GM21390 (cell line): ENCODE measurements around the gene C4orf50.

ENCODE experiments used
- ATAC-seq: cut with Tn5 transposase; IDR thresholded peaks from one replicate; pipeline ENCODE4 v1.9.1; 2021; ENCODE audit not compliant: unreplicated experiment

C4orf50 gene

DNA sequence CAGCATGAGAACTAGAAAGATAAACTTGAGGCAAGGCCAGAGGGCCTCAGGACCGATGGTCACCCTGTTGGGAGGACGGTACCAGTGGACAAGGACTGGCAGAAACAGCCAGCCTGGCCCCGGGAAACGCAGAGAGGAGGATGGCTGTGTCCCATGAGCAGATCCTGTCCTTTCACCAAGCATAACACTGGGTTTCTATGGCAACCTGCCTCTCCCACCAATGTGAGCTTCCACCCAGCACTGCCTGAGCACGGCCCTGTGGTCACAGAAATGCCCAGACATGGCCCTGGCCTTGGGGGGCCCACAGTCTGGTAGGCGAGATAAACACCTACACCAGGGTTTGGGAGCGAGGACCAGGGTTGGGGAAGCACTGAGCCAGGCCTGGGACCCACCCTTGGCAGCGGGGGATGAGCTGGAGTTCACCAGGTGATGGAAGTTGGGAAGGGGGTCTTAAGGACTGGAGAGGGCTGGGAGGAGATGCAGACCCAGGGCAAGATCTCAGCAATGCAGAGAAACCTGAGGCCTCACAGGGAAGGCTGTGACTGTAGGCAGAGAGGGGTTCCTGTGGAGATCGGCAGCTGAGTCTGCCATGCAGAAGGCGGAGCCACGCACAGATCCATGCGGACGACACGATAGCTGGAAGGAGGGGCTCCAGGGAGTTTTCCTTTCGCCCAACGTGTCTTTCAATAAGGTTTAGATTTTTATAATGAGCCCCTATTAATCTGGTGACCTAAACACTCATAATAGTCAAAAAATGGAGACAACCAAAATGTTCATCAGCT is 92.6 kb downstream of the C4orf50 start:
- no peak for ATAC-seq

GRCh38 chr4:5924461-5925125 is 93.6 kb downstream of the C4orf50 start:
- no peak for ATAC-seq

DNA sequence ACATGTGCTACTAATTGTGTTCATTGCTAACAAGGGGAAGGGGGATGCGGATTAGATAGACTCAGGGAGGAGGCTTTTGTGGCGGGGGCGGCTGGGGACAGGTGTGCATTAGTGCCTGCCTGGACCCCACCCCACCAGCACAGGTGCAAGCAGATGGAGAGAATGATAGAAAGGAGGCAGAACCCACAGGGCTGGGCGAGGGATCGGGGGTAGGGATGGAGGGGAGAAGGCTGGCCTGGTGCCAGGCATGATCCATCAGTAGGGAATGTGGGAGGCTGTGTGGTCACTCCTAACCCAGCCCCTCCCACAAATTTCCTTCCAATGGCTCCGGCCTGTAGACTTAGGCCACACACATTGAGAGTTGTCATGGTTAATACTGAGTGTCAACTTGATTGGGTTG is 94.9 kb downstream of the C4orf50 start:
- no peak for ATAC-seq

GRCh38 chr4:5922556-5922955 is 95.7 kb downstream of the C4orf50 start:
- no peak for ATAC-seq

DNA sequence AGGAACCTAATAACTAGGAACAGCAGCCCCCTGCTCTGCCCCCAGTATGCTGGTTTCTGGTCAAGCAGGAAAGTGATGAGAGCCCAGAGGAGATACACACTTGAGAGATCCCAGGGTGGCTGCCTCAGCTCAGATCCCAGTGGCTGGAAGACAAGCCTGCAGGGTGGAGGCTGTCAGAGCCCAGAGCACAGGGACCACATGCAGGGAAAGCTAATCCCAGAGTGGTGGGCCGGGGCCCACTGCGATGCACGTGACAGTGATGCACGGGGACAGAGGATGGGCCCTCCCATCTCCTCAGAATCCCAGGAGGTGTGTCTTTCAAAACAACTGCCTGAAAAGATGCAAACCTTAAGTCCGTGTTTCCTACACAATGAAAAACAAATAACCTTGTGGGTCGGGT is 96.2 kb downstream of the C4orf50 start:
- no peak for ATAC-seq

- ATAC-seq = no peak
Observed at GRCh38 chr4:5921101-5921980, 96.9 kb downstream of the C4orf50 start.

GRCh38 chr4:5919571-5919970 is 98.7 kb downstream of the C4orf50 start:
- ATAC-seq = no peak

GRCh38 chr4:5919044-5919443 is 99.2 kb downstream of the C4orf50 start:
- no peak for ATAC-seq

DNA sequence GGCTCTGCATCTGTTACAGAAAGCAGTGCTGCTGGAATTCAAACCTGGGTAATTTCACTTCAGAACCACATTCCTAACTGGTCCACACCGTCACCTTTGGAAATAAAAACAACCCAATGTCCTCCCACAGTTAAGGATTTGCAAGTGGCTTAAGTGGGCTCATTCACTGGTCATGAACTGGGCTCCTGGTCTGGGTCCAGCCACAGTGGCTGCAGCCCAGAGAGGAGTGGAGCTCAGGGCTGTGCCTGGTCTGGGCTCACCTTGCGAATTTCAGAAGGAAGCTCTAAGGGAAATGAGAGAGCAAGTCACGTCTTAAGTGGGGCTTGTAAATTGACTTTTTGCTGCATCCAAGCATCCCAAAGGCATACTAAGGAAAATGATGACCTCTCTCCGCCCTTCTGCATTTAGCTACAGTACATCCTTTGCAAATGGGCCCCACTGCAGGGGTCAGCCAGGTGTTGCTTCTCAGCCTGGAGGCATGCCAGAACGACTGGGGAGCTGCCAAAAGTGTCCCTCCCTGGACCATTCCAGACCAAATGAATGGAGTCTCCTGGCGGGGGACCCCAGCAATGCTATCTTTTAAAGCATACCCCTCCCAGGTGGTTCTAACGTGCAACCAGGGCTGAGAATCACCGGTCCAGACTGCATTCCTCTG is 99.8 kb downstream of the C4orf50 start:
- no peak for ATAC-seq

GRCh38 chr4:5917672-5918071 is 100.6 kb downstream of the C4orf50 start:
- no peak for ATAC-seq

DNA sequence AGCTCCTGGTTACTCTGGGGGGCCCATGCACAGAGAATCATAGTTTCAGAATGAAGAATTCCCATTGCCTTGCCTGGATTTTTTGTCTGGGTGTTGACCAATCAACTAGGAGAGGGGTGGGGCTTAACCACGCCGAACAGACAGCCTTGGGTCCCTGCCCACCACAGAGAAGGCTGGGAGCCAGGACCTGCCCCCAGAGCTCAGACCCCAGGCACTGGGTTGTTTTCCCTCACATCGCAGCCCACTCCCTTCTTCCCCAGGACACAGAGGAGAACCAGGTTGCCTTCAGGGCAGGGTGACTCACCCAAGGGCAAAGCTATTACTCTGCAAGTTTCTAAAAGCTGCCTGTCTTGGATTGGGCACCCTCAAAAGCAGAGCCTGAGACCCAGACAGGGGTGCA is 102.0 kb downstream of the C4orf50 start:
- no peak for ATAC-seq

- no peak for ATAC-seq
Observed at GRCh38 chr4:5913454-5913853, 104.8 kb downstream of the C4orf50 start.

DNA sequence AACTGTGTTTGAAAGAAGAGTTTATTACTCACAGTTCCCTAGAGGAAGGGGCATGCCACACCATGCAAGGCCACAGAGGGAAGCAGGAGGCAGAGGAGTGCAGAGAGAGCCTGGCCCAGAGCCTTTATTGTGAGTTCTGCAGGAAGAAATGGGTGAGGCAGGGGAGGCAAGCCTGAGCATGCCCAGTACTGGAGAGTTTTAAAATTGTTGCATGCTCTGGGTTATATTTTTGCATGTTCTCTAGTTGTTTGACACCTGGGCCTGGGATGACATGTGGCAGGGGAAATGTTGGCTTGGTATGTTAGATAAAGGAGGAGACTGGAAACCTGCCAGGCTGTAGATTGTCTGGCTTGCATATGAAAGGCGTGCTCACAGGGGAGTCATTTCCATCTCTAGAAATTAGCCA is 105.6 kb downstream of the C4orf50 start:
- no peak for ATAC-seq

DNA sequence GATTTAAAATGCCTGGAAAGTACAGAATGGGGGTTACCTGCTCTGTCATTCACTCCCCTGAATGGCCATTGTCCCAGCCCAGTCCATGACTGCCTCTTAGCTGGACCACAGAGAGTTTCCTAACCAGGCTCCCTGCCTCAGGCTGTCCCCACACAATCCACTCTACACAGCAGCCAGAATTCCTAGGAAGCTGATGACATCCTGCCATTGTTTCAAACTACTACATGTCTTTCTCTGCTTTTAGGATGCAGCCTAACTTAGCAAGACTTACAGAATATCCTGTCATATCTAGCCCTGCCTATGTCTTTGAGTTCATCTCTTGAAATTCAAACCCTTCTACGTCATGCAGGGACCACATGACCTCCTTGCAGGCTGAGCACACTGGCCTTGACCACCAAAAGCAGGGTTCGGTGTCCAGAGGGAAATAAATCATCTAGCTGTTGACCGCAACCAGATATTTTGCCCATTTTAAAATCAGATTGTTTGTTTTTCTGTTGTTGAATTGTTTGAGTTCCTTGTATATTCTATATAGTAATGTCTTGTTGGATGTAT is 109.3 kb downstream of the C4orf50 start:
- ATAC-seq = no peak

GRCh38 chr4:5906191-5906590 is 112.0 kb downstream of the C4orf50 start:
- ATAC-seq = no peak

GRCh38 chr4:5905714-5906113 is 112.5 kb downstream of the C4orf50 start:
- ATAC-seq = no peak

DNA sequence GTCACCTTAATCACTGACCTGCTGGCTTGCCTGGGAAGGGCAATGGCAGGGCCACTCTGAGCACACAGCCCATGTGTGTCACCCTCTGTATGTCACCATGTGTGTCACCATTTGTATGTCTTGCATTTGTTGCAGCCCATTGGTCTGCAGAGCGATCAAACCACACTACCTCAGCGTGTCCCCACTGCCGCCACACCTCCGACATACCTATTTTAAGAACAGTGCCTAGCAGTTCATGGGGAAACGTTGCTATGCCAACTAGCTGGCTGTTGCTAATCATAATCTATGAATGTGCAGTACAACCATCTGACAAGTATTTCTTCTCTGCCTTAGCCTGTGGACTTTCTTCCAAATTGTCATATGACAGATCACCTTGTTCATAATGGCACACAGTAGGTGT is 117.4 kb downstream of the C4orf50 start:
- ATAC-seq = no peak

GRCh38 chr4:5899881-5900280 is 118.3 kb downstream of the C4orf50 start:
- ATAC-seq = no peak

- ATAC-seq = no peak
Observed at GRCh38 chr4:5899396-5899795, 118.8 kb downstream of the C4orf50 start.

GRCh38 chr4:5897674-5898073 is 120.6 kb downstream of the C4orf50 start:
- no peak for ATAC-seq

- no peak for ATAC-seq
Observed at GRCh38 chr4:5895287-5895686, 122.9 kb downstream of the C4orf50 start.
